ENCODE results near the gene TTLL6. TPM values are rescaled to one million over a fixed set of nuclear protein-coding genes. Genes with fewer than 3 reads are reported as not detected.

TTLL6 gene
- total and polyA plus RNA-seq, 9 of the 15 experiments (the other 6 are each of a cell fraction or from before 2014, with no cell fraction given) = 0.05 TPM; not detected in 8

- TF ChIP-seq, protein P1, sequence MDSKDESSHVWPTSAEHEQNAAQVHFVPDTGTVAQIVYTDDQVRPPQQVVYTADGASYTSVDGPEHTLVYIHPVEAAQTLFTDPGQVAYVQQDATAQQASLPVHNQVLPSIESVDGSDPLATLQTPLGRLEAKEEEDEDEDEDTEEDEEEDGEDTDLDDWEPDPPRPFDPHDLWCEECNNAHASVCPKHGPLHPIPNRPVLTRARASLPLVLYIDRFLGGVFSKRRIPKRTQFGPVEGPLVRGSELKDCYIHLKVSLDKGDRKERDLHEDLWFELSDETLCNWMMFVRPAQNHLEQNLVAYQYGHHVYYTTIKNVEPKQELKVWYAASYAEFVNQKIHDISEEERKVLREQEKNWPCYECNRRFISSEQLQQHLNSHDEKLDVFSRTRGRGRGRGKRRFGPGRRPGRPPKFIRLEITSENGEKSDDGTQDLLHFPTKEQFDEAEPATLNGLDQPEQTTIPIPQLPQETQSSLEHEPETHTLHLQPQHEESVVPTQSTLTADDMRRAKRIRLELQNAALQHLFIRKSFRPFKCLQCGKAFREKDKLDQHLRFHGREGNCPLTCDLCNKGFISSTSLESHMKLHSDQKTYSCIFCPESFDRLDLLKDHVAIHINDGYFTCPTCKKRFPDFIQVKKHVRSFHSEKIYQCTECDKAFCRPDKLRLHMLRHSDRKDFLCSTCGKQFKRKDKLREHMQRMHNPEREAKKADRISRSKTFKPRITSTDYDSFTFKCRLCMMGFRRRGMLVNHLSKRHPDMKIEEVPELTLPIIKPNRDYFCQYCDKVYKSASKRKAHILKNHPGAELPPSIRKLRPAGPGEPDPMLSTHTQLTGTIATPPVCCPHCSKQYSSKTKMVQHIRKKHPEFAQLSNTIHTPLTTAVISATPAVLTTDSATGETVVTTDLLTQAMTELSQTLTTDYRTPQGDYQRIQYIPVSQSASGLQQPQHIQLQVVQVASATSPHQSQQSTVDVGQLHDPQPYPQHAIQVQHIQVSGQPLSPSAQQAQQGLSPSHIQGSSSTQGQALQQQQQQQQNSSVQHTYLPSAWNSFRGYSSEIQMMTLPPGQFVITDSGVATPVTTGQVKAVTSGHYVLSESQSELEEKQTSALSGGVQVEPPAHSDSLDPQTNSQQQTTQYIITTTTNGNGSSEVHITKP (IDR thresholded peaks at IDR 0.05; ENCODE audit: partially characterized antibody) = peak; percentile 92
- TF ChIP-seq TAF1 (IDR thresholded peaks at IDR 0.05; ENCODE audit: control insufficient read depth, extremely low read depth, insufficient read depth, low read length, severe bottlenecking) = no peak
- no peak for TF ChIP-seq ZNF143 (CRISPR knock-in tag; IDR thresholded peaks at IDR 0.05)
- TF ChIP-seq RUNX1 (IDR thresholded peaks at IDR 0.05; ENCODE audit: low read depth) = no peak
- TF ChIP-seq GABPB1 (CRISPR knock-in tag; IDR thresholded peaks at IDR 0.05) = 0 out of 2 replicates have a peak, but pooled peaks have one; percentile 18
- peak; percentile 83 for TF ChIP-seq RFX1 (IDR thresholded peaks at IDR 0.05)
- TF ChIP-seq, protein P2, sequence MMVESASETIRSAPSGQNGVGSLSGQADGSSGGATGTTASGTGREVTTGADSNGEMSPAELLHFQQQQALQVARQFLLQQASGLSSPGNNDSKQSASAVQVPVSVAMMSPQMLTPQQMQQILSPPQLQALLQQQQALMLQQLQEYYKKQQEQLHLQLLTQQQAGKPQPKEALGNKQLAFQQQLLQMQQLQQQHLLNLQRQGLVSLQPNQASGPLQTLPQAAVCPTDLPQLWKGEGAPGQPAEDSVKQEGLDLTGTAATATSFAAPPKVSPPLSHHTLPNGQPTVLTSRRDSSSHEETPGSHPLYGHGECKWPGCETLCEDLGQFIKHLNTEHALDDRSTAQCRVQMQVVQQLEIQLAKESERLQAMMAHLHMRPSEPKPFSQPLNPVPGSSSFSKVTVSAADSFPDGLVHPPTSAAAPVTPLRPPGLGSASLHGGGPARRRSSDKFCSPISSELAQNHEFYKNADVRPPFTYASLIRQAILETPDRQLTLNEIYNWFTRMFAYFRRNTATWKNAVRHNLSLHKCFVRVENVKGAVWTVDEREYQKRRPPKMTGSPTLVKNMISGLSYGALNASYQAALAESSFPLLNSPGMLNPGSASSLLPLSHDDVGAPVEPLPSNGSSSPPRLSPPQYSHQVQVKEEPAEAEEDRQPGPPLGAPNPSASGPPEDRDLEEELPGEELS (CRISPR knock-in tag; IDR thresholded peaks at IDR 0.05; ENCODE audit: borderline replicate concordance) = 0 out of 2 replicates have a peak, but pooled peaks have one; percentile 26
- no peak for TF ChIP-seq NR2F6 (CRISPR knock-in tag; IDR thresholded peaks at IDR 0.05)
- no peak for TF ChIP-seq JUND (IDR thresholded peaks at IDR 0.05; ENCODE audit: borderline replicate concordance, low read depth, low read length)
- TF ChIP-seq JUND (tag; IDR thresholded peaks at IDR 0.05; ENCODE audit: borderline replicate concordance, low read depth, low read length) = no peak
- peak; percentile 19 for TF ChIP-seq RBBP5 (IDR thresholded peaks at IDR 0.05; ENCODE audit: borderline replicate concordance, insufficient read depth, low read length, poor library complexity, severe bottlenecking)
- no peak for TF ChIP-seq C11orf30 (IDR thresholded peaks at IDR 0.05; ENCODE audit: low read depth)
- TF ChIP-seq ZNF124 (CRISPR knock-in tag; IDR thresholded peaks at IDR 0.05) = no peak
- peak; percentile 36; the same call in 1 of the 2 replicates for TF ChIP-seq CXXC5 (CRISPR knock-in tag; IDR thresholded peaks at IDR 0.05)
- TF ChIP-seq ZBTB7A (IDR thresholded peaks at IDR 0.05; ENCODE audit: borderline replicate concordance, control insufficient read depth, low read depth, low read length) = 0 out of 2 replicates have a peak, but pooled peaks have one; percentile 45
- TF ChIP-seq PRMT5 (CRISPR knock-in tag; IDR thresholded peaks at IDR 0.05) = no peak
- peak; percentile 47 for TF ChIP-seq EGR1 (conservative IDR thresholded peaks at IDR 0.05)
- no peak for TF ChIP-seq IRF2 (CRISPR knock-in tag; IDR thresholded peaks at IDR 0.05)
- TF ChIP-seq RB1 (IDR thresholded peaks at IDR 0.05; ENCODE audit: low read depth) = peak; percentile 43; the same call in 1 of the 2 replicates
- no peak for TF ChIP-seq ZNF197 (CRISPR knock-in tag; IDR thresholded peaks at IDR 0.05; ENCODE audit: low read depth)
- no peak for TF ChIP-seq BRF1 (IDR thresholded peaks at IDR 0.05; ENCODE audit: borderline replicate concordance, extremely low read depth, insufficient read length)
These were observed at the start of gene TTLL6 (continued) for GRCh38 chr17:48816774-48817590.
